ENCODE measurements around the gene METTL6. TPM values are rescaled to one million over a fixed set of nuclear protein-coding genes. Genes with fewer than 3 reads are reported as not detected.

Gene METTL6
- total and polyA plus RNA-seq, 7 donors = 5.4 to 21.9 (median 14.3) TPM

DNA sequence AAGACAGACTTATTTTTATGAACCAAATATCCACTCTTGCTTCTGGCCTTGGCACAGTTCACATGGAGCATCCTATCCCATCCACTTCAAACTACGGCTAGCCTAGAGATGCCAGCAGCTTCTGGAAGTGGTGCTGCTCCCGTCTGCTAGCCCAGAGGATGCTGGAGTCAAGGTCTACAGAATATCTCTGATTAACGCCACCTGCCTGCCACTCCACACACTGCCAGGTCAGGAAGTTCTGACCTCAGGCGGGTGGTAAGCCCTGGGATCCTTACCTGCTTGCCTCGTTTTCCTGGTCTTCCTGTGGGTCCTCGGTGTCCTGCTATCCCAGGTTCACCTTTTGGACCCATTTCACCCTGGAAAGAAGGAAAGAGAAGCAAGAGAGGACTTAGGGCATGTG lies 42.9 kb upstream of the METTL6 start:
- no peak overlapping the region for H3K27ac ChIP-seq
- intact Hi-C loops (cut with DNase I) = no loop called here
- no peaks in the 10 kb centered on the region for H3K4me1 ChIP-seq
- no peak for DNase-seq
- H3K27me3 ChIP-seq = no peaks in the 10 kb centered on the region
- no peak overlapping the region for H3K4me3 ChIP-seq
- H3K36me3 ChIP-seq = peaks cover 0 to 3% (median 0%) of the 10 kb centered on the region in 4 donors
- WGBS, 2 donors = 84 to 86% methylated on average over 6 of the region's 6 CpGs
- no peaks in the 10 kb centered on the region for H3K9me3 ChIP-seq
- TF ChIP-seq, protein P1, sequence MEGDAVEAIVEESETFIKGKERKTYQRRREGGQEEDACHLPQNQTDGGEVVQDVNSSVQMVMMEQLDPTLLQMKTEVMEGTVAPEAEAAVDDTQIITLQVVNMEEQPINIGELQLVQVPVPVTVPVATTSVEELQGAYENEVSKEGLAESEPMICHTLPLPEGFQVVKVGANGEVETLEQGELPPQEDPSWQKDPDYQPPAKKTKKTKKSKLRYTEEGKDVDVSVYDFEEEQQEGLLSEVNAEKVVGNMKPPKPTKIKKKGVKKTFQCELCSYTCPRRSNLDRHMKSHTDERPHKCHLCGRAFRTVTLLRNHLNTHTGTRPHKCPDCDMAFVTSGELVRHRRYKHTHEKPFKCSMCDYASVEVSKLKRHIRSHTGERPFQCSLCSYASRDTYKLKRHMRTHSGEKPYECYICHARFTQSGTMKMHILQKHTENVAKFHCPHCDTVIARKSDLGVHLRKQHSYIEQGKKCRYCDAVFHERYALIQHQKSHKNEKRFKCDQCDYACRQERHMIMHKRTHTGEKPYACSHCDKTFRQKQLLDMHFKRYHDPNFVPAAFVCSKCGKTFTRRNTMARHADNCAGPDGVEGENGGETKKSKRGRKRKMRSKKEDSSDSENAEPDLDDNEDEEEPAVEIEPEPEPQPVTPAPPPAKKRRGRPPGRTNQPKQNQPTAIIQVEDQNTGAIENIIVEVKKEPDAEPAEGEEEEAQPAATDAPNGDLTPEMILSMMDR (IDR thresholded peaks at IDR 0.05) = no peak
- TF ChIP-seq EP300 (IDR thresholded peaks at IDR 0.05) (no peak), POLR2A (IDR thresholded peaks at IDR 0.05) (no peak), POLR2AphosphoS5 (IDR thresholded peaks at IDR 0.05) (no peak)

DNA sequence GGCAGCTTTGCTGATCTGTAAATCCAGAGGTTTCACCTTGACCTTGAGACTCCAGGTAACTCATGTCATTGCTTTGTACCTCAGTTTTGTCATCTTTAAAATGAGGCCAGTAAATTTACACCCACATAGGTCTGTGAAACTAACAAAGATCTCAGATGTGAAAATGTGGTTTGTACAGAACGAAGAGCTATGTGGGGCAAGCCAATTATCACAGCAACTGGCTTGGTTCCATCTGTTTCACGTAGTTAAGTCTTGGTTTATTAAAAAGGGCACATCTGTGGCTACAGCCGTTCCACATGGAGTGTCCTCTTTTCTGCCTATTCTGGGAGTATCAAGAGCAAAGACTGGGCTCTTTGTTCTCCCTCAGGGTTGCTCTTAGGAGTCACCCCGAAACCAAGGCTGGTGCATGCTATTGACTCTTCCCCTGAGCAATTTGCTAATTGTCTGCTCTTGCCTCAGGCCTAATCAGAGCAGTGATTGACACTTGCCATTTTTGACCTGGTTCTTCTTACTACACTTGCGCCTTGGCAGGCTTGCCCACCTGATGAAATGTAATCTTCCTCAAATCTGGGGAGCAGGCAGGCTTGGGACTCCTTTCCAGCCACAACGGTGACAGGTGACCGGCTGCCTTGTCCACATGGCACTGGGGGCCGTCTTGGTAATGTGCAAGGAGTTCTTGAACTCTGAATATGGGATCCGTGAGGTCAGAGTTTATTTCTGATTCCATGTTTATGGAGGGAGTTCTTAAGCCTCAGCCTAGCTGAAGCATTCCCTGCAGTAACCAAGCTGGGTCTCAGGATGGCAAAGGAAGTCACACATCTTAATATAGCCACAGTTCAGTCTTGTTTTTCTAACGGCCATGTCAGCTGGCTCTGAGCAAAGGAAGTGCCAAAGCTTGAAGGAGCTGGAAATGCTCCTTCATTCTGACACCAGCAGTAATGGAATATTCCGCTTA lies 40.2 kb upstream of the METTL6 start:
- Histone ChIP-seq H3K27me3 (no peaks in the 10 kb centered on the region), H3K9me3 (no peaks in the 10 kb centered on the region), H3K36me3 (peaks cover 0 to 3% (median 0%) of the 10 kb centered on the region in 4 donors), H3K4me1 (no peaks in the 10 kb centered on the region), H3K27ac (no peak overlapping the region), H3K4me3 (no peak overlapping the region)
- no peak for DNase-seq
- TF ChIP-seq POLR2A (IDR thresholded peaks at IDR 0.05) (no peak), EP300 (IDR thresholded peaks at IDR 0.05) (no peak), POLR2AphosphoS5 (IDR thresholded peaks at IDR 0.05) (no peak)
- TF ChIP-seq, protein P1 (IDR thresholded peaks at IDR 0.05) = no peak
- 85 to 93% methylated on average over 11 of the region's 11 CpGs for WGBS, 2 donors
- intact Hi-C loops (cut with DNase I) = no loop called here

DNA sequence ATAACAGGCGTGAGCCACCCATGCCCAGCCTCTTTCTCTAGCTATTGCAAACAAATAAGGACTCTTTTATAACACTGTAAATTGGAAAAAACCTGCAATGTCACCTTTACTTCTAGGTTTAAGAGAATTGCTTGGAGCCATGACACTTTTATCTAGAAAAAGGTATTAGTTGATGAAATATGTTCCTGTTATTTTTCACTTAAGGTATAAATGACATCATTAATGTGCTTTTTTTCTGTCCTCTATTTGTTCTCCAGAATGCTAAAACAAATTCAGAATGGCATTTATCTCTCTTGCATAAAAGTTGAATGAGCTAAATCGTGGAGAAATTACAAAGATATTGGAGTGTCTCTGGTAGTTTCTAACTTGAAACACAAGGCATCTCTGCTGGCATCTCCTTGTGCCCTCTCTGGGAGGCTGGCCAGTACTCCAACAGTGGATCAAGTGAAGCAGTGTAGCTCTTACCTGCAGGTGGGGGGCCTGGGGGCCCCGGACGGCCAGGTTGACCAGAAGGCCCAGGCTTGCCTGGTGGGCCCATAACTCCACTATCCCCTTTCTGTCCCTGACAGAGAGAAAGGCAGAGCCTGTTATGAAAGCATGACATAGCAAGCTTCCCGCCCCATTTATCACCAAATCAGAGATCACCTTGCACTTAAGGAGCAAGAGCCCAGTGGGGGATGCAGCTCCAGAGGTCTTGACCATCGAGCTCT lies 38.7 kb upstream of the METTL6 start:
- whole genome bisulfite sequencing, 2 donors = 93 to 96% methylated on average over 6 of the region's 6 CpGs
- Histone ChIP-seq H3K4me3 (no peak overlapping the region), H3K36me3 (peaks cover 0 to 3% (median 0%) of the 10 kb centered on the region in 4 donors), H3K27me3 (no peaks in the 10 kb centered on the region), H3K9me3 (no peaks in the 10 kb centered on the region), H3K27ac (no peak overlapping the region), H3K4me1 (no peaks in the 10 kb centered on the region)
- no peak for TF ChIP-seq EP300 (IDR thresholded peaks at IDR 0.05)
- no peak for TF ChIP-seq POLR2AphosphoS5 (IDR thresholded peaks at IDR 0.05)
- TF ChIP-seq, protein P1 (IDR thresholded peaks at IDR 0.05) = no peak
- TF ChIP-seq POLR2A (IDR thresholded peaks at IDR 0.05) = no peak
- DNase-seq = no peak
- intact Hi-C loops (cut with DNase I) = no loop called here

DNA sequence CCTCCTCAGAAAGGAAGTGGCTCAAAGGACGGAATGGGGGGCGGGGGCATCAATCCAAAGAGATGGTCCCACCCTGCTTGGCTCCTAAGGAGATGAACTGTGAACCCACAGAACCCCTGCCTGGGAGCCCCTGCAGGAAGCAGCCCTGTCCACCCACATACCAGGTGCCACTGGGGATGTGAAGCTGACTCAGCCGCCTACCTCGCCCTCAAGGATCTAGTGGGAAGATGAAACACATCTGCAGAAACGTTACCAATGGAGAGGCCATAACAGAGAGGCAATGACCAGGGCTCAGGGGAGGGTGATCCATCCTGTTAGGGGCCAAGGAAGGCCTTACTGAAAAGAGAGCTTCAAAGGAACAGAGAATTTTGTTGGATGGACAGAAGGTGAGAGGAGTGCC lies 35.1 kb upstream of the METTL6 start:
- H3K27ac ChIP-seq = no peak overlapping the region
- H3K4me3 ChIP-seq = no peak overlapping the region
- H3K27me3 ChIP-seq = no peaks in the 10 kb centered on the region
- no peak for DNase-seq
- no peaks in the 10 kb centered on the region for H3K36me3 ChIP-seq
- intact Hi-C loops (cut with DNase I) = no loop called here
- WGBS, 2 donors = 76 to 87% methylated on average over 5 of the region's 5 CpGs
- H3K4me1 ChIP-seq = no peaks in the 10 kb centered on the region
- TF ChIP-seq, protein P1 (IDR thresholded peaks at IDR 0.05) = no peak
- TF ChIP-seq POLR2AphosphoS5 (IDR thresholded peaks at IDR 0.05) = no peak
- no peak for TF ChIP-seq EP300 (IDR thresholded peaks at IDR 0.05)
- TF ChIP-seq POLR2A (IDR thresholded peaks at IDR 0.05) = no peak
- H3K9me3 ChIP-seq = no peaks in the 10 kb centered on the region
